Measurements from ENCODE around the gene NRIP1. TPM values are rescaled to one million over a fixed set of nuclear protein-coding genes. Genes with fewer than 3 reads are reported as not detected.

The NRIP1 gene
- total RNA-seq, 2 experiments from 2014 or later: 4.4 to 5.4 TPM

GRCh38 chr21:15010645-15011044, 54.2 kb downstream of the NRIP1 start:
- no peaks in the 10 kb centered on the region for H3K36me3 Mint-ChIP-seq
- no peak overlapping the region for H3K4me3 Mint-ChIP-seq
- H3K9me3 Mint-ChIP-seq: no peaks in the 10 kb centered on the region
- no peak overlapping the region for H3K27ac Mint-ChIP-seq
- POLR2A ChIA-PET: interaction anchor here (0.5 kb wide), 1 partner anchor 19 kb away, joined by 3 read pairs; no protein-coding TSS in a partner anchor
- CTCF ChIA-PET: no interaction called here
- intact Hi-C loops (cut with micrococcal nuclease): loop anchor here (10.0 kb wide), 1 partner anchor 56 kb away; no protein-coding TSS in a partner anchor
- peaks cover 11% of the 10 kb centered on the region for H3K4me1 Mint-ChIP-seq (ENCODE audit: low read depth)
- no peaks in the 10 kb centered on the region for H3K27me3 Mint-ChIP-seq
- DNase-seq: no peak

GRCh38 chr21:15009837-15010363, 54.9 kb downstream of the NRIP1 start:
- no peaks in the 10 kb centered on the region for H3K9me3 Mint-ChIP-seq
- CTCF ChIA-PET: no interaction called here
- H3K27me3 Mint-ChIP-seq: no peaks in the 10 kb centered on the region
- no peaks in the 10 kb centered on the region for H3K36me3 Mint-ChIP-seq
- POLR2A ChIA-PET: interaction anchor here (0.5 kb wide), 1 partner anchor 19 kb away, joined by 3 read pairs; no protein-coding TSS in a partner anchor
- DNase-seq: no peak
- intact Hi-C loops (cut with micrococcal nuclease): loop anchor here (10.0 kb wide), 1 partner anchor 55 kb away; no protein-coding TSS in a partner anchor
- H3K4me3 Mint-ChIP-seq: no peak overlapping the region
- H3K4me1 Mint-ChIP-seq (ENCODE audit: low read depth): peaks cover 17% of the 10 kb centered on the region
- no peak overlapping the region for H3K27ac Mint-ChIP-seq

- DNase-seq: no peak
- Mint-ChIP-seq H3K4me3 (no peak overlapping the region), H3K27ac (no peak overlapping the region), H3K9me3 (no peaks in the 10 kb centered on the region), H3K4me1 (ENCODE audit: low read depth) (peaks cover 30% of the 10 kb centered on the region), H3K27me3 (no peaks in the 10 kb centered on the region), H3K36me3 (no peaks in the 10 kb centered on the region)
- CTCF ChIA-PET: no interaction called here
- POLR2A ChIA-PET: no interaction called here
- intact Hi-C loops (cut with micrococcal nuclease): no loop called here
Observed at GRCh38 chr21:15007716-15008296, 57.0 kb downstream of the NRIP1 start.

GRCh38 chr21:15006594-15007230, 58.1 kb downstream of the NRIP1 start:
- Mint-ChIP-seq H3K27ac (no peak overlapping the region), H3K9me3 (no peaks in the 10 kb centered on the region), H3K27me3 (no peaks in the 10 kb centered on the region), H3K4me1 (ENCODE audit: low read depth) (peaks cover 36% of the 10 kb centered on the region), H3K36me3 (no peaks in the 10 kb centered on the region), H3K4me3 (no peak overlapping the region)
- intact Hi-C loops (cut with micrococcal nuclease): no loop called here
- POLR2A ChIA-PET: no interaction called here
- no peak for DNase-seq
- CTCF ChIA-PET: no interaction called here

- CTCF ChIA-PET: no interaction called here
- intact Hi-C loops (cut with micrococcal nuclease): no loop called here
- Mint-ChIP-seq H3K36me3 (no peaks in the 10 kb centered on the region), H3K27ac (no peak overlapping the region), H3K4me1 (ENCODE audit: low read depth) (peaks cover 41% of the 10 kb centered on the region), H3K9me3 (no peaks in the 10 kb centered on the region), H3K4me3 (peak overlapping the region; percentile 15), H3K27me3 (no peaks in the 10 kb centered on the region)
- DNase-seq: no peak
- POLR2A ChIA-PET: no interaction called here
Observed at GRCh38 chr21:15005391-15005790, 59.4 kb downstream of the NRIP1 start.

- no peaks in the 10 kb centered on the region for H3K27me3 Mint-ChIP-seq
- CTCF ChIA-PET: no interaction called here
- intact Hi-C loops (cut with micrococcal nuclease): loop anchor here (5.0 kb wide), 1 partner anchor 52 kb away; no protein-coding TSS in a partner anchor
Observed at GRCh38 chr21:15004721-15005370, 60.0 kb downstream of the NRIP1 start.

GRCh38 chr21:15003463-15004135, 61.2 kb downstream of the NRIP1 start:
- Mint-ChIP-seq H3K4me3 (no peak overlapping the region), H3K27ac (no peak overlapping the region)

More at GRCh38 chr21:15004721-15005370, 60.0 kb downstream of the NRIP1 start:
- POLR2A ChIA-PET: interaction anchor here (0.7 kb wide), 1 partner anchor 60 kb away, joined by 4 read pairs; the partner anchor contains the start of gene NRIP1
- Mint-ChIP-seq H3K27ac (no peak overlapping the region), H3K9me3 (no peaks in the 10 kb centered on the region), H3K4me1 (ENCODE audit: low read depth) (peaks cover 41% of the 10 kb centered on the region), H3K4me3 (no peak overlapping the region), H3K36me3 (no peaks in the 10 kb centered on the region)
- no peak for DNase-seq

GRCh38 chr21:15001857-15002606, 62.8 kb downstream of the NRIP1 start:
- Mint-ChIP-seq H3K9me3 (no peaks in the 10 kb centered on the region), H3K4me3 (no peak overlapping the region), H3K36me3 (no peaks in the 10 kb centered on the region), H3K27ac (no peak overlapping the region), H3K4me1 (ENCODE audit: low read depth) (peaks cover 40% of the 10 kb centered on the region), H3K27me3 (no peaks in the 10 kb centered on the region)
- intact Hi-C loops (cut with micrococcal nuclease): loop anchor here (5.0 kb wide), 1 partner anchor 55 kb away; no protein-coding TSS in a partner anchor
- ChIA-PET CTCF (no interaction called here), POLR2A (no interaction called here)
- DNase-seq: no peak

More at GRCh38 chr21:15003463-15004135, 61.2 kb downstream of the NRIP1 start:
- no peak for DNase-seq
- Mint-ChIP-seq H3K27me3 (no peaks in the 10 kb centered on the region), H3K36me3 (no peaks in the 10 kb centered on the region), H3K9me3 (no peaks in the 10 kb centered on the region), H3K4me1 (ENCODE audit: low read depth) (peaks cover 41% of the 10 kb centered on the region)
- intact Hi-C loops (cut with micrococcal nuclease): loop anchor here (5.0 kb wide), 1 partner anchor 54 kb away; no protein-coding TSS in a partner anchor
- CTCF ChIA-PET: no interaction called here
- POLR2A ChIA-PET: no interaction called here

- no peak for DNase-seq
- ChIA-PET POLR2A (no interaction called here), CTCF (no interaction called here)
- H3K27ac Mint-ChIP-seq: no peak overlapping the region
- H3K27me3 Mint-ChIP-seq: no peaks in the 10 kb centered on the region
- H3K4me3 Mint-ChIP-seq: no peak overlapping the region
- no peaks in the 10 kb centered on the region for H3K36me3 Mint-ChIP-seq
- intact Hi-C loops (cut with micrococcal nuclease): loop anchor here (5.0 kb wide), 1 partner anchor 56 kb away; no protein-coding TSS in a partner anchor
- H3K9me3 Mint-ChIP-seq: no peaks in the 10 kb centered on the region
- peaks cover 32% of the 10 kb centered on the region for H3K4me1 Mint-ChIP-seq (ENCODE audit: low read depth)
Observed at GRCh38 chr21:15001113-15001512, 63.7 kb downstream of the NRIP1 start.

GRCh38 chr21:15000081-15000480, 64.7 kb downstream of the NRIP1 start:
- Mint-ChIP-seq H3K27me3 (no peaks in the 10 kb centered on the region), H3K27ac (no peak overlapping the region), H3K9me3 (no peaks in the 10 kb centered on the region), H3K36me3 (no peaks in the 10 kb centered on the region), H3K4me3 (no peak overlapping the region), H3K4me1 (ENCODE audit: low read depth) (peaks cover 24% of the 10 kb centered on the region)
- no peak for DNase-seq
- intact Hi-C loops (cut with micrococcal nuclease): loop anchor here (5.0 kb wide), 1 partner anchor 57 kb away; no protein-coding TSS in a partner anchor
- ChIA-PET POLR2A (no interaction called here), CTCF (no interaction called here)

GRCh38 chr21:14998784-14999183, 66.0 kb downstream of the NRIP1 start:
- peaks cover 15% of the 10 kb centered on the region for H3K4me1 Mint-ChIP-seq (ENCODE audit: low read depth)
- H3K27me3 Mint-ChIP-seq: no peaks in the 10 kb centered on the region
- intact Hi-C loops (cut with micrococcal nuclease): no loop called here
- H3K9me3 Mint-ChIP-seq: no peaks in the 10 kb centered on the region
- no peak for DNase-seq
- H3K36me3 Mint-ChIP-seq: no peaks in the 10 kb centered on the region
- POLR2A ChIA-PET: no interaction called here
- CTCF ChIA-PET: no interaction called here
- H3K4me3 Mint-ChIP-seq: no peak overlapping the region
- H3K27ac Mint-ChIP-seq: no peak overlapping the region
